Iris pigment epithelial cell (primary cell): ENCODE data around the gene GALNT18.

Experiments
- DNase-seq: peaks from one replicate; pipeline ENCODE4 v3.0.0-alpha.2; 2011; ENCODE audit warnings: low read depth

Gene GALNT18

GRCh38 chr11:11498195-11498594 is 123.6 kb downstream of the GALNT18 start:
- no peak for DNase-seq

- no peak for DNase-seq
Observed at GRCh38 chr11:11496879-11497278, 124.9 kb downstream of the GALNT18 start.

GRCh38 chr11:11494348-11494747 is 127.5 kb downstream of the GALNT18 start:
- no peak for DNase-seq

DNA sequence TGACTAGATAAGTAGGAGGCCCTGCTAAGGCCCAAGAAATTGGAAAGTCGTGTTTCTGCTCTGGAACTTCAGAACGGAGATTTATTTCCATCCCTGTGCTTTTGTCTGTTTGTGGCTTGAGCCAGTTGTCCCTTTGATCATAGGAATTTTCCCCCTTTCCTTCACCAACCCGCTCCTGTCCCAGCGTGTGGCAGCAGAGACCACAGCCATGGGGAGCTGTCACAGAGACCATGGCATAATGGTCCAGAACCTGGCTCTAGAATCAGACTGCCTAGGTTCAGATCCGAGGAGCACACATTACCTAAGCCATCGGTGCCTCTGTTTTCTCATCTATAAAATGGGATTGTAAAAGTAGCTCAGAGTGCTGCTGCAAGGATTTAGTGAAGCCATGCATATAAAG is 128.1 kb downstream of the GALNT18 start:
- no peak for DNase-seq

DNA sequence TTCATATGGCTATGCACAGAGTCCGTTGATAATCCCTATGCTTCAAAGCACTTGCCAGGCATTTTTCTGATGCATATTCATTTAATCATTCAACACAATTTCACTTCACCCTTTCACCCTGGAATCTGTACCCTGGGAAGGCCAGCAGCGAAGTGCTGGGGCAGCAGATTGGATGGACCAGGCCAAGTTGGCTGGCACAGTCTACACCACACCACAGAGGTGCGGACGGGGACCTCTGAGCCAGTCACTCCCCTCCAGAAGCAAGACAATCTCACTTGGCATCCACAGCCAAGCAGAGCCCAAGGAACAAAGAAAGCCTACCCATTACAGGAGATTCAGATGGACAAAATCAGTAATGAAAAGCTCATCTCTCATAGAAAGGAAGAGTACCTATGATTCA is 130.2 kb downstream of the GALNT18 start:
- no peak for DNase-seq

DNA sequence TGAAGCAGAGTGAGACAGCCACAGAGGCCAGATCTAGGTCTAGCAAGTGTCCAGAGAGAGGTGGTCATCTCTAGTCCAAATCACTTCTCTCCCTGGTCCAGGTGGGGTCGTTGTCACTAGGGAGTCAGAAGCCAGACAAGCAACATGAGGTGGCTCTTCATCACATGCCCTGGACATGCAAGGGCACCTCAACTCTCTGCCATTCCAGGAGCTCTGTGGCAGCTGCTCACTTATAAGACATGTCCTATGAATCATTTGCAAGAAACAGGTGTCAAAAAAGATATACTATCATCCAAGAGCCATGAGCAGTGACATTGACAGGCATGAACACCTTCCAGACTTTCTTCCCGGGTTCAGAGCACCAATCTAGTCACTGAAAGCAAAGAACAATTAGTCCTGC is 130.8 kb downstream of the GALNT18 start:
- DNase-seq, result no peak

DNA sequence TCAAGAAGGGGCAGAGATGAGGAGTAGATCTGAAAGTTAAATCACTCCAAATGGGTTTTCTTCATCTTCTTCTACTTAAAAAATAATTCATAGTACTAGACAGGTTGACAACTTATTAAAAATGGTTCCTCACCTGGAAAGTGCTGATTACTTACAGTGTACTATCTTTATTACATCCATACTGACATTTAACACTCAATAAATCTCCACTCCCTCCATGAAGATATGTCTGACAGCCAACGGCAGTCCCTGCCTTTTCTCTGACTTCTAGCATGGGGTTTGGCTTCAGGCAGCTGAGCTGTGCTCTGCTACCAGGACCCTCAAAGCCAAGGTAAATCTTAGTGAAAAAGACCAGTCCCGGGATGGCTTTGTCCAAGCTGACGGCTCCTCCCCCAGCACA is 135.4 kb downstream of the GALNT18 start:
- no peak for DNase-seq

GRCh38 chr11:11486002-11486401 is 135.8 kb downstream of the GALNT18 start:
- DNase-seq, result no peak

GRCh38 chr11:11483627-11484026 is 138.2 kb downstream of the GALNT18 start:
- DNase-seq, result no peak

GRCh38 chr11:11482730-11483129 is 139.1 kb downstream of the GALNT18 start:
- DNase-seq, result no peak

GRCh38 chr11:11481371-11481770 is 140.4 kb downstream of the GALNT18 start:
- DNase-seq, result no peak

GRCh38 chr11:11480971-11481370 is 140.8 kb downstream of the GALNT18 start:
- DNase-seq, result no peak

GRCh38 chr11:11478687-11479086 is 143.1 kb downstream of the GALNT18 start:
- DNase-seq, result no peak

GRCh38 chr11:11477695-11478420 is 143.9 kb downstream of the GALNT18 start:
- DNase-seq, result no peak

- no peak for DNase-seq
Observed at GRCh38 chr11:11476971-11477645, 144.7 kb downstream of the GALNT18 start.

- DNase-seq, result no peak
Observed at GRCh38 chr11:11476499-11476898, 145.3 kb downstream of the GALNT18 start.

- no peak for DNase-seq
Observed at GRCh38 chr11:11472106-11472505, 149.7 kb downstream of the GALNT18 start.

DNA sequence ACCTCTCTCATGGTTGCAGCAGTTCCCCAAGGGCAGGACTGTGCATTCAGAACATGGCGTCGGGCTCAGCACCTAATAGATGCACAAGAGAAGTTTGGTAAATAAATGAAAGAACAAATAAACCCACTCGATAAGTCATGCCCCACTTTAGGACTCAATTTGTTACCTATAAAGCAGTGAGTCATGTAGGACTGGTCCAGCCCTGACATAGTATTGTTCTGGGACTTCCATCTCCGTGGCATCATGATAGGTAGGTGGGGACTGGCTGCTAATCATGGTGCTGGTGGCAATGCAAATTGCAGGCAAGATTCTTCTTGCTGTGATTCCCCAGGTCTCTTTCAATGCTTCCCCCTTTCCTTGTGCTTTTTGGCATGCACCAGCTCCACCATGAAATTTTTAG is 150.6 kb downstream of the GALNT18 start:
- no peak for DNase-seq

GRCh38 chr11:11468954-11469353 is 152.9 kb downstream of the GALNT18 start:
- no peak for DNase-seq

DNA sequence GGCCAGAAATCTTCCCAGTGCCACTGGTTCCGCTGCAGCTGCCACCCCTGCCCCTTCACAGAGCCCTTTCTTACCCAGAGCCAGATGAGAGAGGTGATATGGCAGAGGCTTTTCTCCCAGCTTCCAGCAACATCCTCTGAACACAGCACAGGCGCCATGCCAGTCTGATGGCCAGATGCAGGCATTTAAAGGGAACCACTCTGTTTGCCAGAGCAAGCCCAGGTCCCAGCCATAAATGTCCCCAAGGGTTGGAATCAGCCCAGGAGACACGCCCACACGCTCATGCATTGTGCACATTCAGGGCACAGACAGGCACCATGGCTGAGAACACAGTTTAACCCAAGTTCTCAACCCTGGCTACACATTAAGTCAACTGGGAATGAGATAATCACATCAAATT is 154.5 kb downstream of the GALNT18 start:
- no peak for DNase-seq

DNA sequence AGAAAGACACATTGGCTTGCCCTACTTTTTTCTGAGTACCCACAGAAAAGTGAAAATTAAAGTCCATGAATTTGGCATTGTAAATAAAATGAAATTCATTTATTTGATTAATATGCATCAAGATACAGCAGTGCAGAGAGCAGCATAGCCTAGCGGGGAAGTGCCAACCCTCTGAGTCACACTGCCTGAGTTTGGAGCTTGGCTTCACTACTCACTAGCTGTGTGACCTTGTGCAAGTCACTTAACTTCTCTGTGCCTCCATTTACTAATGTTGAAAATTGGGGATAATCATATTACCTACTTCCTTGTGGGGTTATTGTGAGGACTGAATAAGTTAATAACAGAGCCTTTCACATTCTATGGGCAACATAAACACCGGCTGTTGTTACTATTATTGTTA is 157.2 kb downstream of the GALNT18 start:
- DNase-seq, result peak; percentile 18

DNA sequence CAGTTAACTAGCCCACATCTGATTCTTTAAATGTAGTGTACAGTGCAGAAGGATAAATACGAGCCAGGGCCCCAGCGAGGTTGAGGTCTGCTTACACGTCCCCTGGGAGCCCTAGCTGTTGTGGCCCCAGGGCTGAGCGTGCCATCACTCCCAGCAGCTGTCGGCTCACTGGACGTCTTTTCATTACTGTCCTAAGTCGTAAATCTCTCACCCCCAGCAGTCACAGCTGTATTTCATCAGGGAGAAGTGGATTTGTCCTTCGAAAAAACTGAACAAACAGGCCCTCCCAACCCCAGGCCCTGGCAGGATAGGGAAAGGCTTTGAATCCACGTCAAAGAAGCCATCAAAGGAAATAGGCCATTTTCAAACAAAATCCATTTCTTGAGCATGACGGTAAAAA is 158.4 kb downstream of the GALNT18 start:
- DNase-seq, result no peak

GRCh38 chr11:11461473-11461872 is 160.3 kb downstream of the GALNT18 start:
- DNase-seq, result no peak

DNA sequence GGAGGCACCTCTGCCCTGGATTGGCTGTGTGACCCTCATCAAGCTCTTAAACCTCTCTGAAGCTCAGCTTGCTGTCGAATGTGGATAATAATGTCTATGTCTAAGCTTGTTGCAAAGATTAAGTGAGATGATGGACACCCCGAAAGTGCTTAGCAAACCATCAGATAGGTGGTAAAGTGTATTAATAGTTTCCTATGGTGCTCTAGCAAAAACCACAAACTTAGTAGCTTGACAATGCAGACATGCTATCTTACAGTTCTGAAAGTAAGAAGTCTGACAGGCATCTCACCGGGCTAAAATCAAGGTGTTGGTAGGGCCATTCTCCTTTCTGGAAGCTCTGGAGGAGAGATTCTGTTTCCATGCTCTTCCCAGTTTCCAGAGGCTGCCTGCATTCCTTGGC is 162.2 kb downstream of the GALNT18 start:
- DNase-seq, result no peak
